Measurements from ENCODE around the gene CIAO3.

DNA sequence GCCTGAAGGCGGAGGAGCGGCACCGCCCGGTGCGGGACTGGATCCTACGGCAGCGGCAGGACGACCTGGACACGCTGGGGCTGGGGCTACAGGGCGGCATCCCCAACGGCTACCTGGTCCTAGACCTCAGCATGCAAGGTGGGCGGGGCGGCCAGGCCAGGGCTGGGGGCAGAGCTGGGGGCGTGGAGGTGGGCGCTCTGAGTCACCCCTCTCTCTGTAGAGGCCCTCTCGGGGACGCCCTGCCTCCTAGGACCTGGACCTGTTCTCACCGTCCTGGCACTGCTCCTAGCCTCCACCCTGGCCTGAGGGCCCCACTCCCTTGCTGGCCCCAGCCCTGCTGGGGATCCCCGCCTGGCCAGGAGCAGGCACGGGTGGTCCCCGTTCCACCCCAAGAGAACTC lies 27.6 kb upstream of the CIAO3 start:
- TF ChIP-seq POLR2A (IDR thresholded peaks at IDR 0.05) = no peak
- TF ChIP-seq CTCF (IDR thresholded peaks at IDR 0.05) = no peak
